Activated CD8-positive, alpha-beta memory T cell treated with anti-CD3 and anti-CD28 coated beads for 1 hour (primary cell): ENCODE data around the gene BTBD16.
A peak's percentile ranks its signal among the peaks of the same experiment; 100 is the strongest.

Experiments
- DNase-seq, 2 donors: peaks; one replicate each; pipeline ENCODE4 v3.0.0-alpha.2; 2020; ENCODE audit warnings: low read depth in 1 of 2; ENCODE audit errors: extremely low read depth in 1 of 2

Gene BTBD16

DNA sequence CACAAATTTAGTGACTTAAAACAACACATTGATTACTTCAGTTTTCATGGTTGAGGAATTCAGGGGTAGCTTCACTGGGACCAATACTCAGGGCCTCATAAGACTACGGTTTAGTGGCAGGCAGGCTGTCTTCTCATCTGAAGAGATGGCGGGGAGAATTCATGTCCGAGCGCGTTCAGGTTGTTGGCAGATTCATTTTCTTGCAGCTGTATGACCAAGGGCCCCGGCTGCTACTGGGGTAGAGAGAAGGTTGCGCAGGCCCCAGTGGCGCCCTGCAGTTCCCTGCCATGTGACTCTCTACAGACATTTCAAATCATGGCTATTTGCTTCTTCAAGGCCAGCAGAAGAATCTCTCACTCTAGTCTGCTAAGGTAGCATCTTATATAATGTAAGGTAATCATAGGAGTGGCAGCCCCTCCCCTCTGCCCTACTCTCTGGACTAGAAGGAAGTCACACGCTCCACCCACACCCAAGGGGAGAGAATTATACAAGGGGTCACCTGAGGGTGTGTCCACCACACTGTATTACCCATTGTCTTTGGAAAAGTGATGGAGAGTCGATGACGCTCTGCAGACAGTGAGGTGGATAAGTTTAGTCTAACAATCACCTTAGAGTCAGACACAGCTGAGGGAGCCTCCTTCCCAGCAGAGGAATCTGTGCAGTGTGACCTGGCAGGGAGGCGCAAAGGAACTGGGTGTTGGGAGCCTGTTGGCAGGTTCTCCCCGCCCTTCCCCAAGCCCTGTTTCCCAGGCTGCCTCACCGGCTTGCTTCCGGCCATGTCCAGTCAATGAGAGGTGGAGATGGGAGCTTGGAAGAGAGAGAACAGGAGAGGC, 67.7 kb downstream of the BTBD16 start:
- DNase-seq = no peak

GRCh38 chr10:122341141-122341810, 70.2 kb downstream of the BTBD16 start:
- DNase-seq = no peak

- DNase-seq = peak; percentile 25 to 34
These were observed 71.4 kb downstream of the BTBD16 start for GRCh38 chr10:122342293-122343134.

GRCh38 chr10:122343135-122343800, 72.2 kb downstream of the BTBD16 start:
- no peak for DNase-seq

- DNase-seq = no peak
These were observed 72.8 kb downstream of the BTBD16 start for GRCh38 chr10:122343936-122344335.

DNA sequence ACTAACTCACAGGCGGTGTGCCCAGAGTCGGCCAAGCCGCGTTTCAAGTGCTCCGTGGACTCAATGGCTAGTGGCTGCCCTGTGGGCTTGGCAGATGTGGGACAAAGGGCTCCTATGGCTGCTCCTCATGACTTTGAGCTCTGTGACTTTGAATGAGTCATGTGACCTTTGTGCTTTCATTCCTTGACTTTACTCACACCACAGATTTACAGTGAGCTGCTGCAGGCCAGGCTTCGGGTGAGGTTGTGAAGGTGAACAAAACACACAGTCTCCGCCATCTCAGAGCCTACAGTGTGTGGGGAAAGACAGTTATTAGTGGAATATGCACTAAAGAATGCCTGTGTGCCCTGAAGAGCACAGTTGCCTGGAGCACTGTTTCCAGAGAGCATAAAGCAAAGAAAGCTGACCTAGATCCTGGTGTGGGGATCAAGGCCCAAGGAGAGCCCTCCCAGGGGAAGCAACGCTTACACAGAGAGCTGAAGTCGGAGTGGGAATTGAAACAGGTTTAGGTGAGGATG, 73.7 kb downstream of the BTBD16 start:
- no peak for DNase-seq

DNA sequence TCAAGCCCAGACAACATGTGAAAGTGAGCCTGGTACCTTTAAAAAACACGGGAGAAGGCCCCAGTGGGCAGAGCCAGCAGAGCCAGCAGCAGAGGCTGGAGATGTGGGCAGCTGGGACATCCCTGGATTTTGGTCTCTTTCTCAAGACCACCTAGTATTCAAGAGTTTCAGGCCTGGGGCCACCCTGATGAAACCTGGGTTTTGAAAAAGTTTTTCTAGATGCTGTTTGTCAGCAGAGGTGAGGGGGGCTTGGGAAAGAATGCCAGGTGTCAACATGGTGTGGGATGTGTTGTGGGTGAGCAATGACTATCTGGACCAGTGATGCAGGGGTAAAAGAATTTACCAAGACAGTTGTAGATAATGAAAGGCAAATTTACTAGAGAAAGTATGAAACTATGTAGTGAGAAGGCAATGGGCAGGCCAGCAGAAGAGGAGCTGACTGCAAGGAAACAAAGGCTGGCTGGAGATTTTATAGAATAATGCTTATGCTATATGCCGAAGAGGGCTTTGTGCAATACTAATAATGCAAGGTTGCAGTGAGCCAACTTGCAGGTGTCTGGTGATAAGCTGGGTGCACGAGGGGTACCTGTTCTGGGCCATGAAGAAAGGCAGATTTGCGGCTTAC, 75.3 kb downstream of the BTBD16 start:
- no peak for DNase-seq

DNA sequence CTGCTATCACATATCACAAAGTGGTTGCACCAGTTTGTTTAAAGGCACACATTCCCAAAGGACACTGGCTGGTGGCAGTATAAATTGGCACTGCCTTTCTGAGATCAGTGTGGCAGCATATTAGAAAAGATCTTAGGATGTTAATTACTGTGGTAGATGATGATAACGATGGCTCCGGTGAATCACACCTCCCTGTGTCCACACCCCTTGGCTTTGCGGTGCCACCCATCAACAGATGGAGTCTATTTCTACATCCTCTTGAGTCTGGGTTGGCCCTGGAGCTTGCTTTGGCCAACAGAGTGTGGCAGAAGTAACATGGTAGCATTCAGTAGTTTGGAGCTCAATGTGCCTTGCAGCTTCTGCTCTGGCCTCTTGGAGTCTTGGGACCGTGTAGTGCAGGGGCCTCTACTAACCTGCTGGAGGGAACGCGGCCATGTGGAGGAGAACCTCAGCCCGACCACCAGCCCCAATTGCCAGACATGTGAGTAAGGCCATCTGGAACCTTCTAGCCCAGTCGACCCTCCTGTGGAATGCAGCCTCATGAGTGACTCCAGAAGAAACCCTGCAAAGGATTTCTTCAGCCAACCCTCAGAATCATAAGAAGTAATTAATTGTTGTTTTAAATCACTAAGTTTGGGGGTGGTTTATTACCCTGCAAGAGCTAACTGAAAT, 76.2 kb downstream of the BTBD16 start:
- DNase-seq = no peak

DNA sequence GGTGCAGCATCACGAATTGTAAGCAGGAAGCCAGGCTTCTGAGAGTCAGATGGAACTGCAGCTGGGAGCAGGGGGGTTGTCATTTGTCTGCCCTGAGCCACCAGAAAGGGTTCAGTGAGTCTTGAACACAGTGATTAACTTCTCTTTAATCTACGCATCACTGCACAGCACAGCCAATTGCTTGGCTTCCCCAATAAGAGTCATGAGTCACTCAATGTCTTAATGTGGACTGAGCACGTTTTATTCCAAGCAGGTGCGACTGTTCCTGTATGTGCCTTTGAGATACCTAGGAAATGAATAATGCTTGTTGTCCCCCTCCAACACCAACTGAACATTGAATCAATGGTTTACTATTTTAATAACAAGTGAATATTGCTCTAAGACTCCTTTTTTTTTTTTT, 77.4 kb downstream of the BTBD16 start:
- no peak for DNase-seq

DNA sequence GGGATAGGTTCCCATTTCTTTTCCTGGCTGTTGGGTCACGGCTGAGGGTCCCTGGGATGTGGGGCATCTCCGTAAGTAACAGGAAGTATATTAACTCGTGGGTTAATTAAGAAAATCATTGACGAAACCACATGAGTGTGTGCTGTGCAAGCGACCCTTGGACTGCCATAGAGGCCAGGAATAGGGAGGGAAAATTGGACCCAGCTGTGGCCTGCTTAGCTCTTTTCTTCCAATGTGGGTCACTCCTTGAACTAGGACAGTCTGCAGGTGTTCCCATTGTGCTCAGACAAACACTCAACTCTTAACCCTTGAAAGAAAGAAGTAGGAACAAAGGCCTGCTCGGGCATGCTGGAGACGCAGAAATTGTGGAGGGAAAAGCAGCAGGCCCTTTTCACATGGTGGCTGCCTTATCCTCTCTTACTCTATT, 77.9 kb downstream of the BTBD16 start:
- no peak for DNase-seq

- DNase-seq = no peak
These were observed 78.8 kb downstream of the BTBD16 start for GRCh38 chr10:122349758-122350369.

GRCh38 chr10:122350893-122351292, 79.8 kb downstream of the BTBD16 start:
- no peak for DNase-seq

GRCh38 chr10:122352817-122353525, 81.9 kb downstream of the BTBD16 start:
- DNase-seq = no peak

GRCh38 chr10:122354383-122354782, 83.3 kb downstream of the BTBD16 start:
- no peak for DNase-seq

GRCh38 chr10:122357685-122358084, 86.6 kb downstream of the BTBD16 start:
- no peak for DNase-seq

- no peak for DNase-seq
These were observed 88.5 kb downstream of the BTBD16 start for GRCh38 chr10:122359621-122360020.

DNA sequence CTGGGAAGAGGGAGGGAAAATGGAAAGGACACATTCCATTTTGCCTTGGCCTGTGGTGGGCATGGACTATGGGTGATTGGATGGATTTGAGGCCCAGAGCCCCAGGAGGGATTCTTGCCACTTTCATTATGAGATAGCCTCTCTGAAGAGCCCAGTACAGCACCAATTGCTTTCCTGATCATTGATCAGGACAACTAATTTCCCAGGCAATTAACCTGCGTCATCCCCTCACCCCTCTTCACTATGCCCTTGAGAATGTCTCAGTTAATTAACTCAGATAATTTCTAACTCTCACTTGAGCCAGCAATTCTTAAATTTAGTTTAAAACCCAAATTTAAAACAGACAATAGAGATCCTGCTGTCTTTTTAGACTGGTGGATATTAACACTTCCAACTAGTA, 90.0 kb downstream of the BTBD16 start:
- DNase-seq = no peak

GRCh38 chr10:122362031-122362592, 91.0 kb downstream of the BTBD16 start:
- no peak for DNase-seq
